AG04449 (cell line): Measurements from ENCODE around the gene CEP128.

Source experiments
- CTCF ChIA-PET: fragments of 350-600 bp; formaldehyde crosslinking; extraction: SDS; loops from one replicate; lab custom pipeline; 2021; ENCODE audit warnings: antibody characterized with exemption; lab: Yijun Ruan, JAX
- POLR2A ChIA-PET: fragments of 400-600, 350-600 bp; formaldehyde crosslinking; extraction: SDS; loops from one replicate; lab custom pipeline; 2020; ENCODE audit warnings: antibody characterized with exemption, inconsistent platforms; lab: Yijun Ruan, JAX
- DNase-seq: peaks from one replicate; pipeline ENCODE4 v3.0.0-alpha.2; 2010; ENCODE audit warnings: low read depth, low spot score
- H3K4me3 ChIP-seq: 2 replicates; pipeline ENCODE4 v1.5.1; 2011; ENCODE audit warnings: low read depth, mild to moderate bottlenecking, control low read depth, low read length
- CTCF ChIP-seq: IDR thresholded peaks from one replicate; pipeline ENCODE4 v1.5.1; 2011; ENCODE audit warnings: mild to moderate bottlenecking, moderate library complexity, low read length, control low read depth, inconsistent platforms; ENCODE audit not compliant: insufficient read depth; ENCODE audit errors: missing control alignments

The CEP128 gene

DNA sequence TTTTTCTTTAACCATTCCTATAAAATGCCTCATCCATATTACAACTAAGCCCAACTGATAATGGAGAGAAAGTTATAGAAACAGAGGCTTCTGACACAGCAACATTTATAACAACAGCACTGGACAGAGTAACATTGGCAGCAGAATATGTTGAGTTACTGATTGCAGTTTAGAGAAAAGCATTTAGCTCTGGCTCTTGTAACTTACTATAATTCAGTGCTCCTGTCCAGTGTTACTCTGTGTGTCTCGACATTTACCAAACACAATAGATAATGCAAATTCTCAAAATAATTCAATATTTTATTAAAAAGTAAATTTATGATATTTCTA lies 356.1 kb downstream of the CEP128 start:
- no peak for DNase-seq
- no peak overlapping the region for H3K4me3 ChIP-seq
- POLR2A ChIA-PET: no interaction called here
- CTCF ChIA-PET: interaction anchor here (0.6 to 3.0 kb wide), 5 partner anchors 15 to 1651 kb away, joined by 3 to 10 read pairs (median 3); no protein-coding TSS in a partner anchor
- no peak for TF ChIP-seq CTCF

GRCh38 chr14:80584744-80585505 lies 356.6 kb downstream of the CEP128 start:
- no peak for DNase-seq
- ChIA-PET CTCF (interaction anchor here (0.6 to 3.0 kb wide), 3 partner anchors 16 to 402 kb away, joined by 3 to 10 read pairs (median 3); no protein-coding TSS in a partner anchor), POLR2A (no interaction called here)
- no peak overlapping the region for H3K4me3 ChIP-seq
- no peak for TF ChIP-seq CTCF

DNA sequence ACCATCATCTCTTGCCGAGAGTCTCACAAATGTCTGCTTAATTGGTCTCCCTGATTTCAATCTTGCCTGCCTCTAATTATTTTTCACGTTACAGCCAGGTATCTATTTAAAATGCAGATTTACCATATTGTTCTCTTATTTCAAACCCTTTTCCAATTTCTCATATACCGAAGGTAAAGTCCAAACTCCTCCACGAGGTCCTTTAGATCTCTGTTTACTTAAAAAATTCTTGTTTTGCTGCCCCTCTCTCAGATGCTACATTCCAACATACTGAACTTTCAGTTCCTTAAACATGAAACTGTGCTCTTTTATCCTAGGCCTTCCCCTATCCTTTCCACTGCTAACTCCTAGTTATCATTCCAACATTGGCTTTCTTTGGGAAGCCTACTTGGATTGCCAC lies 363.9 kb downstream of the CEP128 start:
- ChIA-PET POLR2A (no interaction called here), CTCF (interaction anchor here (1.1 to 1.8 kb wide), 2 partner anchors 9 to 12 kb away, joined by 3 to 4 read pairs; no protein-coding TSS in a partner anchor)
- TF ChIP-seq CTCF: no peak
- H3K4me3 ChIP-seq: no peak overlapping the region
- DNase-seq: no peak

DNA sequence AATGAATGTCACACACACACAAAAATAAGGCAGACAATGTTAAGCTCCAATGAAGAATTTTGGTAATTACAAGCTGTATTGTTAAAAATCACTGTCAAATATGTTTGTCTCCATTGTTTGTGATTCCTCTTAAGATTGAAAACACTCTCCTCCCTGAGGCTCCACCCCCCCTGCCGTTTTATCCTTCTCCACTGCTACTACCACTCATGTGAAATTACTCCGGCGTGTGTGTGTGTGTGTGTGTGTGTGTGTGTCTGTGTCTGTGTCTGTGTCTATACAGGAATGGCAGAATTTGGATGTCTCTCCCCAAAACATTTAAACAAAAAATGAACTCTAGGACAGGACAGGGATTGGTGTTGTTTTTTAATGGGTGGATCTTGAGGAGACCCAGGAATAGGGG lies 365.1 kb downstream of the CEP128 start:
- ChIA-PET POLR2A (no interaction called here), CTCF (interaction anchor here (1.0 to 1.6 kb wide), 2 partner anchors 11 to 12 kb away, joined by 3 to 4 read pairs; no protein-coding TSS in a partner anchor)
- no peak for DNase-seq
- TF ChIP-seq CTCF: no peak
- no peak overlapping the region for H3K4me3 ChIP-seq

GRCh38 chr14:80575763-80576162 lies 365.8 kb downstream of the CEP128 start:
- ChIA-PET POLR2A (no interaction called here), CTCF (interaction anchor here (1.0 to 1.6 kb wide), 2 partner anchors 11 to 13 kb away, joined by 3 to 4 read pairs; no protein-coding TSS in a partner anchor)
- no peak for DNase-seq
- H3K4me3 ChIP-seq: no peak overlapping the region
- no peak for TF ChIP-seq CTCF

- no peak overlapping the region for H3K4me3 ChIP-seq
- ChIA-PET POLR2A (no interaction called here), CTCF (interaction anchor here (1.2 kb wide), 1 partner anchor 14 kb away, joined by 3 read pairs; no protein-coding TSS in a partner anchor)
- no peak for TF ChIP-seq CTCF
- DNase-seq: no peak
Measured at GRCh38 chr14:80572666-80573065, 368.9 kb downstream of the CEP128 start.
